SK-N-SH (cell line): ENCODE results near the gene BNC2. TPM values are rescaled to one million over a fixed set of nuclear protein-coding genes. Genes with fewer than 3 reads are reported as not detected.

ENCODE experiments used
- CTCF ChIA-PET: fragments of 300-600, 350-600 bp; formaldehyde crosslinking; extraction: SDS; loops from one replicate; lab custom pipeline; 2021; lab: Yijun Ruan, JAX
- POLR2A ChIA-PET: fragments of 350-600 bp; sonication (Branson Sonifier 250); formaldehyde crosslinking; extraction: SDS; loops from one replicate; lab custom pipeline; 2020; ENCODE audit warnings: antibody characterized with exemption, inconsistent platforms; lab: Yijun Ruan, JAX
- DNase-seq: peaks from one replicate; pipeline ENCODE4 v3.0.0; 2012
- H2AFZ ChIP-seq: fragments of 200-600 bp; sonication (generic); 2 replicates; pipeline ENCODE4 v1.8.1; 2016; ENCODE audit warnings: antibody characterized with exemption, mild to moderate bottlenecking, low read depth
- H3F3A ChIP-seq: fragments of 200-600 bp; sonication (generic); replicated peaks from 2 replicates; pipeline ENCODE3; 2016; ENCODE audit warnings: antibody characterized with exemption, mild to moderate bottlenecking; ENCODE audit not compliant: insufficient read depth
- H3K27ac ChIP-seq, 2 experiments: fragments of 200-500 bp in 1 of 2; fragments of 200-600 bp in 1 of 2; sonication (Bioruptor generic) in 1 of 2; sonication (generic), shearing (Covaris generic) in 1 of 2; 2 replicates each; pipeline versions ENCODE4 v1.5.1 to v1.6.1; 2014 to 2016; ENCODE audit warnings: low read depth in 2 of 2, inconsistent platforms in 1 of 2, low read length in 1 of 2, mild to moderate bottlenecking in 1 of 2, mixed read lengths in 1 of 2
- H3K27me3 ChIP-seq: fragments of 200-600 bp; sonication (generic), shearing (Covaris generic); 2 replicates; pipeline ENCODE4 v1.6.1; 2016; ENCODE audit warnings: mixed run types; ENCODE audit not compliant: insufficient read depth
- H3K36me3 ChIP-seq, 2 experiments: fragments of 200-500 bp in 1 of 2; fragments of 200-600 bp in 1 of 2; sonication (Bioruptor generic) in 1 of 2; sonication (generic) in 1 of 2; replicated peaks in 1 of 2; 2 replicates each; pipeline versions ENCODE3 to v1.5.1; 2014 to 2016; ENCODE audit warnings: low read length in 1 of 2, mild to moderate bottlenecking in 1 of 2; ENCODE audit not compliant: insufficient read depth in 2 of 2, control insufficient read depth in 1 of 2
- H3K4me1 ChIP-seq, 2 experiments: fragments of 200-500 bp in 1 of 2; fragments of 200-600 bp in 1 of 2; sonication (Bioruptor generic) in 1 of 2; sonication (generic), shearing (Covaris generic) in 1 of 2; 2 replicates each; pipeline versions ENCODE4 v1.5.1 to v1.6.1; 2014 to 2016; ENCODE audit warnings: low read depth in 1 of 2, low read length in 1 of 2, mixed run types in 1 of 2; ENCODE audit not compliant: insufficient read depth in 2 of 2, control insufficient read depth in 1 of 2
- H3K4me2 ChIP-seq: fragments of 200-600 bp; sonication (generic), shearing (Covaris generic); 2 replicates; pipeline ENCODE4 v1.6.1; 2017; ENCODE audit warnings: mixed run types
- H3K4me3 ChIP-seq, 2 experiments: fragments of 200-500 bp in 1 of 2; fragments of 200-600 bp in 1 of 2; sonication (Bioruptor generic) in 1 of 2; sonication (generic), shearing (Covaris generic) in 1 of 2; 2 replicates each; pipeline versions ENCODE4 v1.5.1 to v1.8.1; 2014 to 2016; ENCODE audit warnings: low read depth in 2 of 2, inconsistent platforms in 1 of 2, low read length in 1 of 2, mild to moderate bottlenecking in 1 of 2, mixed read lengths in 1 of 2, moderate library complexity in 1 of 2
- H3K79me2 ChIP-seq: fragments of 200-600 bp; sonication (generic); 2 replicates; pipeline ENCODE4 v1.8.1; 2017; ENCODE audit warnings: mild to moderate bottlenecking; ENCODE audit not compliant: insufficient read depth
- H3K9ac ChIP-seq: fragments of 200-600 bp; sonication (generic); 2 replicates; pipeline ENCODE4 v1.6.1; 2017; ENCODE audit warnings: mixed run types
- H3K9me2 ChIP-seq: fragments of 200-600 bp; sonication (generic); 2 replicates; pipeline ENCODE4 v1.6.1; 2017; ENCODE audit warnings: mixed run types
- H3K9me3 ChIP-seq: fragments of 200-600 bp; sonication (generic); 2 replicates; pipeline ENCODE4 v1.6.1; 2017; ENCODE audit warnings: mixed run types, mild to moderate bottlenecking, moderate library complexity
- H4K20me1 ChIP-seq: fragments of 200-600 bp; sonication (generic); 2 replicates; pipeline ENCODE4 v1.6.1; 2017; ENCODE audit warnings: mild to moderate bottlenecking, mixed run types; ENCODE audit not compliant: insufficient read depth
- CHD2 ChIP-seq: fragments of 150-350 bp; IDR thresholded peaks from 2 replicates; pipeline ENCODE4 v1.6.1; 2018; ENCODE audit warnings: low read length; ENCODE audit not compliant: partially characterized antibody
- ELF1 ChIP-seq: IDR thresholded peaks from 2 replicates; pipeline ENCODE4 v1.4.0; 2012
- EZH2phosphoT487 ChIP-seq: fragments of 200-600 bp; sonication (generic); IDR thresholded peaks from 2 replicates; pipeline ENCODE4 v1.6.1; 2017; ENCODE audit warnings: low read depth, mixed run types, mild to moderate bottlenecking, antibody characterized with exemption, moderate library complexity, borderline replicate concordance
- FOSL2 ChIP-seq: IDR thresholded peaks from 2 replicates; pipeline ENCODE4 v1.4.0; 2012; ENCODE audit warnings: low read depth, mild to moderate bottlenecking, moderate library complexity, borderline replicate concordance
- FOXM1 ChIP-seq: IDR thresholded peaks from 2 replicates; pipeline ENCODE4 v1.4.0; 2012; ENCODE audit warnings: low read depth, mild to moderate bottlenecking
- GABPA ChIP-seq: IDR thresholded peaks from 2 replicates; pipeline ENCODE4 v1.4.0; 2012; ENCODE audit warnings: low read depth, mild to moderate bottlenecking
- GATA2 ChIP-seq: sonication (generic); formaldehyde crosslinking; IDR thresholded peaks from 2 replicates; pipeline ENCODE4 v1.5.0; 2020; ENCODE audit warnings: mild to moderate bottlenecking, missing genetic modification reagents
- IRF3 ChIP-seq: fragments of 150-350 bp; IDR thresholded peaks from 2 replicates; pipeline ENCODE4 v1.6.1; 2016; ENCODE audit warnings: mild to moderate bottlenecking, low read depth, low read length
- JUND ChIP-seq: IDR thresholded peaks from 2 replicates; pipeline ENCODE4 v1.4.0; 2012
- MAX ChIP-seq: IDR thresholded peaks from 2 replicates; pipeline ENCODE4 v1.4.0; 2012; ENCODE audit warnings: low read depth
- POLR2AphosphoS5 ChIP-seq: IDR thresholded peaks from 2 replicates; pipeline ENCODE4 v1.6.1; 2012; ENCODE audit warnings: low read depth, low read length
- REST ChIP-seq: IDR thresholded peaks from 2 replicates; pipeline ENCODE4 v1.6.1; 2012; ENCODE audit warnings: mild to moderate bottlenecking, low read depth, low read length, moderate library complexity
- RXRA ChIP-seq: IDR thresholded peaks from 2 replicates; pipeline ENCODE4 v1.4.0; 2012; ENCODE audit warnings: low read depth, mild to moderate bottlenecking, borderline replicate concordance
- SIN3A ChIP-seq: IDR thresholded peaks from 2 replicates; pipeline ENCODE4 v1.6.1; 2012; ENCODE audit warnings: low read depth, mild to moderate bottlenecking, low read length, moderate library complexity, borderline replicate concordance
- SMC3 ChIP-seq: IDR thresholded peaks from 2 replicates; pipeline ENCODE4 v1.6.1; 2012; ENCODE audit warnings: low read depth, low read length, improper control_type of control experiment
- TAF1 ChIP-seq: IDR thresholded peaks from 2 replicates; pipeline ENCODE4 v1.6.1; 2012; ENCODE audit warnings: low read depth, mild to moderate bottlenecking, low read length, moderate library complexity, borderline replicate concordance
- TEAD4 ChIP-seq: IDR thresholded peaks from 2 replicates; pipeline ENCODE4 v1.4.0; 2012; ENCODE audit warnings: mild to moderate bottlenecking, borderline replicate concordance; ENCODE audit not compliant: insufficient read depth
- USF1 ChIP-seq: IDR thresholded peaks from 2 replicates; pipeline ENCODE4 v1.4.0; 2012; ENCODE audit warnings: low read depth, borderline replicate concordance
- USF2 ChIP-seq: fragments of 150-350 bp; IDR thresholded peaks from 2 replicates; pipeline ENCODE4 v1.6.1; 2017; ENCODE audit warnings: antibody characterized with exemption, low read length, low read depth, borderline replicate concordance
- YY1 ChIP-seq: IDR thresholded peaks from 2 replicates; pipeline ENCODE4 v1.4.0; 2012; ENCODE audit warnings: low read depth, mild to moderate bottlenecking
- WGBS: methylation state at CpG from one replicate; pipeline ENCODE4 v1.1.6; 2017; ENCODE audit warnings: low lambda C conversion rate; 5-methylcytosine and 5-hydroxymethylcytosine counted together
- polyA plus RNA-seq, 3 experiments: library from polyadenylated mRNA; depleted of rRNA; stranded (reverse); fragments of >200 nt; gene quantifications; 2 replicates each; pipeline ENCODE4 v1.2.3, GENCODE V29; 2012

The BNC2 gene
- polyA plus RNA-seq, 1 of the 3 experiments (the other 2 are of a cell fraction), result 8.8 TPM

GRCh38 chr9:16773617-16774016 is 96.9 kb downstream of the BNC2 start:
- Histone ChIP-seq H3K27me3 (no peaks in the 10 kb centered on the region), H3F3A (peaks cover 5% of the 10 kb centered on the region), H3K4me3 (no peak overlapping the region), H4K20me1 (no peaks in the 10 kb centered on the region), H3K27ac (no peak overlapping the region), H3K4me2 (no peak overlapping the region), H3K9ac (no peak overlapping the region), H3K79me2 (0 out of 2 replicates have a peak, but pooled peaks cover 6% of the 10 kb centered on the region), H3K9me2 (no peaks in the 10 kb centered on the region), H3K36me3 (peaks cover 0 to 5% of the 10 kb centered on the region in 2 experiments), H3K4me1 (no peaks in the 10 kb centered on the region), H3K9me3 (no peaks in the 10 kb centered on the region), H2AFZ (no peak overlapping the region)
- TF ChIP-seq SIN3A, result no peak
- TF ChIP-seq TAF1, result no peak
- no peak for TF ChIP-seq SMC3
- no peak for TF ChIP-seq TEAD4
- no peak for TF ChIP-seq EZH2phosphoT487
- TF ChIP-seq GABPA, result no peak
- no peak for TF ChIP-seq USF2
- TF ChIP-seq REST, result no peak
- TF ChIP-seq MAX, result no peak
- TF ChIP-seq USF1, result no peak
- 97% methylated on average over 5 of the region's 5 CpGs for WGBS
- ChIA-PET CTCF (no interaction called here), POLR2A (no interaction called here)
- no peak for DNase-seq

- H2AFZ ChIP-seq, result no peak overlapping the region
- no peaks in the 10 kb centered on the region for H4K20me1 ChIP-seq
- CTCF ChIA-PET, result no interaction called here
- H3F3A ChIP-seq, result peaks cover 4% of the 10 kb centered on the region
- no peak overlapping the region for H3K4me3 ChIP-seq
- 96% methylated on average over 4 of the region's 4 CpGs for WGBS
- H3K9me3 ChIP-seq, result no peaks in the 10 kb centered on the region
- H3K27ac ChIP-seq, result no peak overlapping the region
- no peak for DNase-seq
- no peaks in the 10 kb centered on the region for H3K27me3 ChIP-seq
- H3K9ac ChIP-seq, result no peak overlapping the region
- H3K79me2 ChIP-seq, result 0 out of 2 replicates have a peak, but pooled peaks cover 6% of the 10 kb centered on the region
- H3K36me3 ChIP-seq, result peaks cover 0 to 5% of the 10 kb centered on the region in 2 experiments
- H3K4me2 ChIP-seq, result no peak overlapping the region
- POLR2A ChIA-PET, result no interaction called here
- H3K4me1 ChIP-seq, result no peaks in the 10 kb centered on the region
- no peaks in the 10 kb centered on the region for H3K9me2 ChIP-seq
- TF ChIP-seq CHD2 (no peak), YY1 (no peak), POLR2AphosphoS5 (no peak), EZH2phosphoT487 (no peak), RXRA (no peak), USF2 (no peak), GATA2 (no peak), GABPA (no peak), FOXM1 (no peak), FOSL2 (no peak), ELF1 (no peak), SIN3A (no peak), IRF3 (no peak), JUND (no peak)
Measured at GRCh38 chr9:16773116-16773515, 97.4 kb downstream of the BNC2 start.
